ENCODE data around the gene RPL27A. TPM values are rescaled to one million over a fixed set of nuclear protein-coding genes. Genes with fewer than 3 reads are reported as not detected.

RPL27A gene
- total RNA-seq, 1 donor from 2014 or later: 748 TPM

- peaks cover 16% of the 10 kb centered on the region for H3K4me1 Mint-ChIP-seq (ENCODE audit: low read depth)
- DNase-seq (ENCODE audit: low spot score, unreplicated experiment): no peak
- peaks cover 36% of the 10 kb centered on the region for H3K36me3 Mint-ChIP-seq (ENCODE audit: insufficient read depth)
- no peak for TF ChIP-seq CTCF (IDR thresholded peaks at IDR 0.05; ENCODE audit: unreplicated experiment)
- H3K27me3 Mint-ChIP-seq: no peaks in the 10 kb centered on the region
- H3K4me3 Mint-ChIP-seq (ENCODE audit: low read depth): no peak overlapping the region
- no peaks in the 10 kb centered on the region for H3K9me3 Mint-ChIP-seq (ENCODE audit: low read depth)
- H3K27ac Mint-ChIP-seq: no peak overlapping the region
Observed at GRCh38 chr11:8693555-8693954, 11.0 kb downstream of the RPL27A start.

GRCh38 chr11:8694137-8694536 lies 11.5 kb downstream of the RPL27A start:
- no peaks in the 10 kb centered on the region for H3K9me3 Mint-ChIP-seq (ENCODE audit: low read depth)
- no peak overlapping the region for H3K27ac Mint-ChIP-seq
- TF ChIP-seq CTCF (IDR thresholded peaks at IDR 0.05; ENCODE audit: unreplicated experiment): no peak
- no peak for DNase-seq (ENCODE audit: low spot score, unreplicated experiment)
- H3K36me3 Mint-ChIP-seq (ENCODE audit: insufficient read depth): peaks cover 36% of the 10 kb centered on the region
- no peak overlapping the region for H3K4me3 Mint-ChIP-seq (ENCODE audit: low read depth)
- H3K27me3 Mint-ChIP-seq: no peaks in the 10 kb centered on the region
- H3K4me1 Mint-ChIP-seq (ENCODE audit: low read depth): peaks cover 18% of the 10 kb centered on the region

GRCh38 chr11:8697054-8697453 lies 14.5 kb downstream of the RPL27A start:
- no peaks in the 10 kb centered on the region for H3K9me3 Mint-ChIP-seq (ENCODE audit: low read depth)
- H3K36me3 Mint-ChIP-seq (ENCODE audit: insufficient read depth): peaks cover 40% of the 10 kb centered on the region
- peak overlapping the region; percentile 58 for H3K27ac Mint-ChIP-seq
- H3K4me1 Mint-ChIP-seq (ENCODE audit: low read depth): peaks cover 17% of the 10 kb centered on the region
- H3K27me3 Mint-ChIP-seq: no peaks in the 10 kb centered on the region
- H3K4me3 Mint-ChIP-seq (ENCODE audit: low read depth): no peak overlapping the region
- DNase-seq (ENCODE audit: low spot score, unreplicated experiment): no peak
- TF ChIP-seq CTCF (IDR thresholded peaks at IDR 0.05; ENCODE audit: unreplicated experiment): no peak

DNA sequence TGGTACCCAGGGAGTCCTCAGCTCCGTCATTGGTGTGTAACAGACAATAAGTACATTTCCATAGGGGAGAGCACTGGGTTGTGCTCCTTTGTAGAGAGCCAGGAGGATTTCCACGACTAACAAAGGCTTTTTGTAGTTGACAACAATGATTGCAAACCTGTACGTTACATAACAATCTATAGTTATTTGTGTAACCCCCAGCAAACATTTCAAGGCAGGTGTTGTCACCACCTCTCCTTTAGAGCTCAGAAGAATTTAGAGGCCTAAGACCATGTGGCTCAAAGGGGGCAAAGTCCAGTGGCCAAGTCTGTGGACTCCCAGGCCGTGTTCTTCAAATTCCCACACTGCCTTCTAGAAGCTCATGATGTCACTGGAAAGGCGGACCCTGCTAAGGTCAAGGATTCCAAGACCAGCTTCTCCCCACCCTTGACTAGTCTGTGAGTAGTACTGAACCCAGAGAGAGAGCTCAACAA lies 15.8 kb downstream of the RPL27A start:
- no peaks in the 10 kb centered on the region for H3K9me3 Mint-ChIP-seq (ENCODE audit: low read depth)
- DNase-seq (ENCODE audit: low spot score, unreplicated experiment): no peak
- H3K4me1 Mint-ChIP-seq (ENCODE audit: low read depth): peaks cover 17% of the 10 kb centered on the region
- H3K4me3 Mint-ChIP-seq (ENCODE audit: low read depth): no peak overlapping the region
- peaks cover 35% of the 10 kb centered on the region for H3K36me3 Mint-ChIP-seq (ENCODE audit: insufficient read depth)
- H3K27ac Mint-ChIP-seq: peak overlapping the region; percentile 83
- no peaks in the 10 kb centered on the region for H3K27me3 Mint-ChIP-seq
- no peak for TF ChIP-seq CTCF (IDR thresholded peaks at IDR 0.05; ENCODE audit: unreplicated experiment)

DNA sequence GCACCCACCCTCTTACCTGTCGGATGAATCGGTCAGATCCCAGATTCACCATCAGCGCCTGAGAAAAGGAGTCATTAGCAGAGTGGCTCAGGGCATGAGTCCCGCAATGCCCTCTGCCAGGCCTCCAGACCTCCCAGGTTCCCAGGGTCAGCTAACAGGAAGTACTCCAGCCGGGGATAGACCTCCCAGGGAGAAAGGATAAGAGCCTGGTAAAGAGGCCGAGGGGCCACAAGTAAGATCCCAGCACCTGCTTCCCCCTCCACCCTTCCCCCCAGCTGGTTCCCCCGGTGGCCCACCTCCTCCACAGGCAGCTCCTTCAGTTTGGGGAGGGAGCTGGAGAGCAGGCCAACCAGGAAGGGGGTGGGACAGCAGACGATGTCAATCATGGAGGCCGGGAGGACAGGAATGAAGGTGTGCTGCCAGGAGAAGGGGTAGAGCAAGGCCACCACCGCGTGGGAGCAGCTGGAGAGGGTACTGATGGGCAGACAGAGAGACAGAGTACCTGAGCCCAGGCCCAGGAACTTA lies 16.4 kb downstream of the RPL27A start:
- TF ChIP-seq CTCF (IDR thresholded peaks at IDR 0.05; ENCODE audit: unreplicated experiment): no peak
- Mint-ChIP-seq H3K27ac (peak overlapping the region; percentile 83), H3K9me3 (ENCODE audit: low read depth) (no peaks in the 10 kb centered on the region), H3K4me3 (ENCODE audit: low read depth) (no peak overlapping the region), H3K4me1 (ENCODE audit: low read depth) (peaks cover 17% of the 10 kb centered on the region), H3K36me3 (ENCODE audit: insufficient read depth) (peaks cover 32% of the 10 kb centered on the region), H3K27me3 (no peaks in the 10 kb centered on the region)
- no peak for DNase-seq (ENCODE audit: low spot score, unreplicated experiment)
